GM18520 (cell line): Measurements from ENCODE around the gene KRTAP5-5.
"Not testable (repeated sequence)": the region's sequence is repeated elsewhere in the genome, so short reads cannot be mapped to it uniquely, and the experiment has no call there.

Experiments used
- ATAC-seq: cut with Tn5 transposase; IDR thresholded peaks from one replicate; pipeline ENCODE4 v1.9.1; 2021; ENCODE audit not compliant: unreplicated experiment

The KRTAP5-5 gene

DNA sequence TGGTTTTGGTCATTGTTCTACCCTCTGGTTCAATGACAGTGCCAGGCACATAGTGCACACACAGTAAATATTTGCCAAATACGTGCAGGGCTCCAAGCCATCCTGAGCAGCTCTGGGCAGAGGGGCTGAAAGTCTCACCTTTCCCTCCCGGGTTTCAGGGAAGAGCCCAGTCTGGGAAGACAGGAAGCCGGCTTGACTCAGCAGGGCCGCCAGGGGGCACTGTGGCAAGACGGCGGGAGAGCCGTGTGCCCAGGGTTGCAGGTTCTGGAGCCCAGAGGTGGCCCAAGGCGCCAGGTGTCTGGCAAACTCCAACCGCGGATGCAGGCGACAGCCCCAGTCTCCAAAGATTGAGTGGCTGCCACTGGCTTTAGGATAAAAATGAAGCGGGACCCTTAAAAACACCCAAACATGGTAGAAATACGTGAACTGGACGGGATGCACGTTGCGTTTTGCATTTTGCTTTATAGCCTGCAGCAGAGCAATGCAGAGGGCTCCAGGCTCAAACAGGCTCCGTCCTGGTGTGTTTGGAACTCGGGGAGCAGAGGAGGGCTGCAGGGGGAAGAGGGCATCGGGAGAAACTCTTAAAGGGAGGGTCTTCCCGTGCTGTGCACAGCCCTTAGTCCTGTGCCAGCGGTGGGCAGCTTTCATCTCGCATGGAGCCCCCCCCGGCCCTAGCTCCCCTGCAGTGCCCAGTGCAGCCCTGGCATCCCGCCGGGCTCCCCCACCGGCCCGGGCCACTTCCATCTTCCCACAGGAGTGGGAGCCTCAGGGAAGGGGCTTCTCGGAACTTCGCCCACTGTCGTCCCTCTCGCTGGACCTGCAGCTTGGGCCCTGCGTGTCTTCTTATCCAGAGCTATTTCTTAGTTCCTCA is 10.7 kb downstream of the KRTAP5-5 start:
- no peak for ATAC-seq

DNA sequence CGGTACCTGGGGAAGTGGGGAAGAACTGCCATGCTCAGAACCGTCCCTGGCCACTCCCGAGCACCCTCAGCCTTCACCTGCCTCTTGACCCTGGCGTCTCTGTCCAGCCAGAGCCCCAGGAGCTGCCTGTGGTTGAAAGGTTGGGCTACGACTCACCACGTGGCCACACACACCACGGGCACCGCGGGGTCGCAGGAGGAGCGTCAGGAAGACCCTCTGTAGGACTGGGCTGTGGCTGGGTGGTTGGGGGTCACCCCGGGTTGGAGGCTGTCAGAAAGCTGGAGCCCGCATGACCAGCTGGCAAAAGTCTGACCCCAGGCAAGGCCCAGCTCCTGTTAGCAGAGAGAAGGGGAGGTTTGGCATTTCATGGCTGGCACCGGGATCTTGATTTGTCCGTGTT is 11.5 kb downstream of the KRTAP5-5 start:
- ATAC-seq: no peak

- ATAC-seq: no peak
Measured at GRCh38 chr11:1642288-1643145, 12.9 kb downstream of the KRTAP5-5 start.

DNA sequence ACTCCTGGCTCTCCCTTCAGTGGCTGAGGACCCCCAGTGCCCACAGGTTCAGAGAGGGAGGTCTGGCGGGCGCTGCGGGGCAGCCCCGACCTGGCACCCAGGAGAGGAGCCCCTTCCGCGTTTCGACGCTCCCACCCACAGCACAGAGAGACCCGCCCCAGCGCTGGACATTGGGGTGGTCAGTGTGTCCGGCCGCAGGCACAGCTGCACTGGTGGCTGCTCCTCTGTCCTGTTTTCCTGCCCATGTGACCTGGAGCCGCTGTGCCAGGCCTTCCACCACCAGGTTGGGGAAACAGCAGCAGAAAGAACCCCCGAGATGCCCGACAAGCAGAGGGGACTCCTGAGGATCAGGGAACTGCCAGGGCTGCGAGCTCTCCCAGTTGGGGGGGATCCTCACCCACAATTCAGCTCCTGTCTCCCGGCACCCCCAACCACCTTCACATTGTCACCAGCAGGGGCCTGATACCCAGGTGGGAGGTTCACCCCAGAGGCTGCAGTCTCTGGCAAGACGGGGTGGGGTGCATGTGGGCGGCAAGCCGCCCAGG is 13.6 kb downstream of the KRTAP5-5 start:
- no peak for ATAC-seq

GRCh38 chr11:1644601-1645356 is 15.2 kb downstream of the KRTAP5-5 start:
- ATAC-seq: no peak

GRCh38 chr11:1645357-1645821 is 15.8 kb downstream of the KRTAP5-5 start:
- ATAC-seq: no peak

GRCh38 chr11:1646540-1646939 is 17.0 kb downstream of the KRTAP5-5 start:
- not testable (repeated sequence) for ATAC-seq

DNA sequence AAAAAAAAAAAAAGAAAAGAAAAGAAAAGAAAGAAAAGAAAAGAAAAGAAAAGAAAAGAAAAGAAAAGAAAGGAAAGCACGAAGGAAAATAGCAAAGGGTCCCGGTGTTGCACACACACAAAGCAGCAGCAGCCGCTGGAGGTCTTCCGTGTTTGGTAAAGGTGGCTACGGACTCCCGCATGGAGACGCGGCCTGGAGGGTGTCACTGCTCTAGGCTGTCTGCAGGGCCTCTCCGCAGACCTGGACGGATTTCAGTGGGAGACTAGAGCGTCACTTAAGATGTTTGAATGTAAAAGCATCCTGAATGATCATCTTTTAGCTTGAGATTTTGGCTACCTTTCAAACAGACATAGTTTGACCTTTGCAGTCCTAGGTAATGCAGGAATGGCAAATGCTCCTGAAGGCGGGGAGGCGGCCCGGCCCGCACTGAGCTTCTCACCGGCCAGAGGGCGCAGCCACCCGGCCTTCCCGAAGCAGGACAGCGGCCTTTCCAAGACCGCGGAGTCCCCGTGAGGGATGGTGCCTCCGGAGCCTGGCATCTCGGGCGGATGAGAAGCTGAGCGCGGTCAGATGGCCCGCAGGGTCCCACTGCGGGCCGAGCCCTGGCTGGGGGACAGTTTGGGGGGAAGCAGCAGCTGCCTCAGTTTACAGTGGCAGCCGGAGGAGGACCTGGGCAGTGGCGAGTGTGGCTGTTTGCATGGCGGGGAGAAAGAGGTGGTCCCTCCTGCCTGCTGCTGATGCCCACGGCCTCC is 18.5 kb downstream of the KRTAP5-5 start:
- ATAC-seq: no peak

DNA sequence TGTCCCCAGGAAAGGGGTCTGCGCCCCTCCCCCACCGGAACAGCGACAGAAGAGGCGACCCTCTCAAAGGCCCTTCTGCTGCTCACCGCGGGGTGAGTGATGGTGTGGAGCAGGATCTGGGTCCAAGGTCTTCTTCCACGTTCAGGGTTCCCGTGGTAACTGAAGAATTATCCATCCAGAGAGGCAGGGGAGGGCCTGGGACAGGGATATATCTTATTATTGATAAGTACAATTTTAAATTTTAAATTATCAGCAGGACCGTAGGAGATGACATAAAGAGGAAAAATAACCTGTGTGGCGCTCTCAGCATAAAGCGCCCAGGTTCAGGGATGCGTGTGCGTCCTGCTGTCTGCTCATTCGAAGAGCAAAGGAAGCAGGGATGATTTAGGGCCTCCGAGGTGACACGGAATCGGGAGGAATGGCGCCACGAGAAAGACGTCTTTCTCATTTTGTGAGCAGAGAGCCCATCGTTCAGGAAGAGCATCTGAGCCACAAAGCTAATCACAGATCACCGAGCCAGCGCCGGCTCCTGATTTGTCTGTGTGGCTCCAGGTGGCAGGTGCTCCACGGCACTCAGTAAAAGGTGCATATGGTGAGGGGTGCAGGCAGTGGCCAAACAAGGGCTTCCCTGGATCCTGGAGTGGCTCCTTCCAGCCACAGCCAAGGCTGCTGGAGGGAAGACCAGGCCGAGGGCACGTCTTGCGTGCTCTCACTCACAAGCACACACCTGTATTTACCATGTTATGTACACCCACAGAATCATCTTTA is 19.3 kb downstream of the KRTAP5-5 start:
- ATAC-seq: no peak

GRCh38 chr11:1650034-1650917 is 20.7 kb downstream of the KRTAP5-5 start:
- ATAC-seq: no peak

GRCh38 chr11:1650918-1651262 is 21.3 kb downstream of the KRTAP5-5 start:
- ATAC-seq: no peak

GRCh38 chr11:1651411-1651980 is 21.9 kb downstream of the KRTAP5-5 start:
- ATAC-seq: no peak

DNA sequence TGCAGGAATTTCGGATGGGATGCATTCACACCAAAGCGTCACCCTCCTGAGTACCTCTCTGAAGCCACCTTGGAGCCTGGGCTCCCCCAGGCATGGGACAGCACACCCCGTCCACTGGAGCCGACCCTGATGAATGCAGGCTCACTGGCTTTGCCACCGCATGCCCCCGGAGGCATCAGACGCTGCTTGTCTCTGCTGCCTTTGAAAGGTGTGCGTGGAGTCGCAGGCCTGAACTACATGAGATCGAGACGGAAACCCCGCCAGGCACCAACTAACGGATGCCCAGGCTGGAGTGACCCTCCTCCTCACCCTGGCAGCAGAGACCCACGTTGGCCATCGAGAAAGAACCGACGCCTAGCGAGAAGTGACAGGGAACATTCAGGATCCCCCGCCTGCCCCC is 22.5 kb downstream of the KRTAP5-5 start:
- ATAC-seq: no peak

- ATAC-seq: no peak
Measured at GRCh38 chr11:1652442-1652770, 22.8 kb downstream of the KRTAP5-5 start.

DNA sequence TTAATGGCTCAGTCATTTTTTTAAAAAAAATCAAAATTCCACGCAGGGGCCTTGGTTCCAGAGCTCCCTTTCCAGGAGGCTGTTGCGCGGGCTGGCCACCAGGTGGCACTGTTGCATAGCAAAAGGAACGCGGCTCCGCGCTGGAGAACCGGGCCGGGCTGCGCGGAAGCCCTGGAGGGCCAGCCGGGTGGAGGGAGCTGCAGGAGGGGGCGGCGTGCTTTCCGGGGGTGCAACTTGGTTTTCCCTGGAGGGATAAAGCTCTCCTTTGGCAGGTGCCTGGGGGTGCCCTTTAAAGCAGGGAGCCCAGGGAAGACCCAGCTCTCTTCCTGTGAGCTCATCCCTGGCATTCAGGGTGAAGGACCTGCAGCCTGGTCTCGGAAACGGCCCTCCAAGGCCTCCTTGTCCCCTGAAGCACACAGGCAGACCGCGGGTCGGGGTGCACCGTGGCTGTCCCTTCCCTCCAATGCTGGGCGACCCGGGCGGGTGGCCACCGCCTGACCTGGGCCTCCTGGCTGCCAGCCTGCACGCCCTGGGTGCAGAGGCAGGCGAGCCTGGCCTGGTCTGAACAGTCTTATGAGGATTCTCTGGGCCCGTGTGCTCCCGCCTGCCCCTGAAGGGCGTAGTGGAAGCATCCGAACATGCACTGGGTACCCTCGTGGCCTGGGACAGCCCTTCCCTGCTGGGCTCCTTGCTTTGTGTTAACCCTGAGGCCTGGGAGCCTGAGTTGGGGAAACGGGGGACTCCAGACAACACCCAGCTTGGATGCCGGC is 23.4 kb downstream of the KRTAP5-5 start:
- ATAC-seq: no peak

- no peak for ATAC-seq
Measured at GRCh38 chr11:1653541-1654387, 24.2 kb downstream of the KRTAP5-5 start.
